GM13977 (cell line): Measurements from ENCODE around the gene LGALS12.

ENCODE experiments used
- DNase-seq: peaks from one replicate; pipeline ENCODE4 v3.0.0; 2012; ENCODE audit warnings: low spot score
- CTCF ChIP-seq: IDR thresholded peaks from 2 replicates; pipeline ENCODE4 v1.5.1; 2012; ENCODE audit warnings: mild to moderate bottlenecking, control low read depth; ENCODE audit not compliant: insufficient read depth; ENCODE audit errors: extremely low read depth, missing control alignments
- in situ Hi-C: fragments of 300-500 bp; cut with MboI; formaldehyde crosslinking; loops from one replicate; pipeline ENCODE4 v1.12.0; 2022; ENCODE audit warnings: low sequenced_read_pairs, low pct_unique_long_range_greater_than_20kb, mixed read lengths, inconsistent platforms; ENCODE audit not compliant: unreplicated experiment

LGALS12 gene

DNA sequence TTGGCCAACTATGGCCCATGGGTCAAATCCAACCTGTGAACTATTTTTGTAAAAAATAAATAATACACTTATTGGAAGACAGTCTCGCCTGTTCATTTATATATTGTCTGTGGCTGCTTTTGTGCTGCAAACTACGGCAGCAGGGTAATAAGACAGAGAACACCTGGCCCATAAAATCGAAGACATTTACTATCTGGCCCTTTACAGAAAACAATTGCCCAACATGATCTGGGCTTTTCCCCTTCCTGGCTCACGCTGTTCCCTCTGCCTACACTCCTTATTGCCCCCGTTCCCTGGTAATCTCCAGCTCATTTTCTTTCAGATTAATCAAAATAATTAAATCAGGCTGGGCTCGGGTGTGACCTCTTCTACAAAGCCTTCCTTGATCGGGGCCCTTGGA is 51.7 kb downstream of the LGALS12 start:
- DNase-seq: no peak
- TF ChIP-seq CTCF: no peak
- in situ Hi-C loops: no loop called here

DNA sequence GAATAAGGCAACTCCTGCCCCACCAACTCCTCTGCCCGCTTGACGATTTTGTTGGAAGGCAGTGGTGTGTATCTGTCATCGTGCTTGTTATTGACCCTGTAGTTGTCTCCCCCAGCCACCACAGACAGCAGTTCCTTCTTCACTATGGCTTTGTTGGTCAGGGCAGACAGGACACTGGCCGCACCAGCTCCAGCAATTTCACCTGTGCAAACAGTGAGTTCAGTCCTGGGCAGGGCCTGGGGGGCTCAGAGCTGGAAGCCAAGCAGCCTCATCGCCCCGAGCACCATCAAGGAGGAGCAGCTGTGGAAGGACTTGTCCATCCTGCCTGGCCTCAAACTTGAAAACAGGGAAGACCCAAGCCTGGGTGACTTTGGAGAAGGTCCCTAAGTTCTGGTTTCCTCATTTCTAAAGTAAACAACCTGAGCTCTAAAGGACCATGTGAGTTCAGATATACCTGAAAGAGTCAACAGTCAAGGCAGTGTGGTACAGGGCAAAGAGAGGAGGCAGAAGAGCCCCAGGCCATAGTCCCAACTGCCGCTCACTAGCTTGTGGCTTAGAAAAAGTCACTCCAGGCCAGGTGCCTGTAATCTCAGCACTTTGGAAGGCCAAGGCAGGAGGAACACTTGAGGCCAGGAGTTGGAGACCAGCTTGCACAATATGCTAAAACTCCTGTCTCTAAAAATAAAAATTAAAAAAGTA is 52.7 kb downstream of the LGALS12 start:
- no peak for TF ChIP-seq CTCF
- DNase-seq: no peak
- in situ Hi-C loops: no loop called here

GRCh38 chr11:63560506-63561180 is 54.8 kb downstream of the LGALS12 start:
- no peak for DNase-seq
- in situ Hi-C loops: no loop called here
- TF ChIP-seq CTCF: no peak

- no peak for TF ChIP-seq CTCF
- in situ Hi-C loops: no loop called here
- DNase-seq: no peak
Observed at GRCh38 chr11:63563201-63564055, 57.5 kb downstream of the LGALS12 start, which contains the start of gene PLAAT2. Gene PLAAT2 (minus strand): TSS chr11:63563379. CDS start chr11:63563324, 55 bp downstream.

GRCh38 chr11:63564056-63564774 is 58.3 kb downstream of the LGALS12 start:
- in situ Hi-C loops: no loop called here
- TF ChIP-seq CTCF: no peak
- DNase-seq: peak; percentile 74
